ENCODE results near the gene SKOR1.

Gene SKOR1

DNA sequence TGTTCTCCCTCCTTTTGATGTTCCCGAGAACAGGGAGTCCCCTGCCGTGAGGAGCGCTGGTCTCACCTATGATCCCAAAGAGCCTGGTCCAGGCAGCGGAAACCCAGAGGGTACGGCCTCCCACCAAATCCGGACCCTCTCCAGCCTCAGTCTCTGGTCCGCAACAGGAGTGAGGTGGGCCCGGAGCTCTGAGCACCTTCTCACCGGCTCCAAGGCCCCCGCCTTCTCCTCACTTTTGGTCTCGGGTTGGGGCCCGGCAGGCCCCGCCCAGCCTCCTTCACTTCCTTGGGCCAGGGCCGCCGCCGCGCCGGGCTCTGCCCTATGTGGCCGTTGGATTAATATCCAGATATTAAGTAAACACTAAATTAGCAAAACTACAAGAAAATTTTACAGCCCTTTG lies 5.7 kb upstream of the SKOR1 start:
- DNase-seq = no peak

GRCh38 chr15:67820122-67820991 lies 5.0 kb upstream of the SKOR1 start:
- DNase-seq = no peak

GRCh38 chr15:67820992-67821783 lies 4.1 kb upstream of the SKOR1 start:
- peak; percentile 52 for DNase-seq

- DNase-seq = no peak
Observed at GRCh38 chr15:67821784-67822440, 3.4 kb upstream of the SKOR1 start.

- DNase-seq = peak; percentile 33
Observed at GRCh38 chr15:67822537-67823313, 2.6 kb upstream of the SKOR1 start.

DNA sequence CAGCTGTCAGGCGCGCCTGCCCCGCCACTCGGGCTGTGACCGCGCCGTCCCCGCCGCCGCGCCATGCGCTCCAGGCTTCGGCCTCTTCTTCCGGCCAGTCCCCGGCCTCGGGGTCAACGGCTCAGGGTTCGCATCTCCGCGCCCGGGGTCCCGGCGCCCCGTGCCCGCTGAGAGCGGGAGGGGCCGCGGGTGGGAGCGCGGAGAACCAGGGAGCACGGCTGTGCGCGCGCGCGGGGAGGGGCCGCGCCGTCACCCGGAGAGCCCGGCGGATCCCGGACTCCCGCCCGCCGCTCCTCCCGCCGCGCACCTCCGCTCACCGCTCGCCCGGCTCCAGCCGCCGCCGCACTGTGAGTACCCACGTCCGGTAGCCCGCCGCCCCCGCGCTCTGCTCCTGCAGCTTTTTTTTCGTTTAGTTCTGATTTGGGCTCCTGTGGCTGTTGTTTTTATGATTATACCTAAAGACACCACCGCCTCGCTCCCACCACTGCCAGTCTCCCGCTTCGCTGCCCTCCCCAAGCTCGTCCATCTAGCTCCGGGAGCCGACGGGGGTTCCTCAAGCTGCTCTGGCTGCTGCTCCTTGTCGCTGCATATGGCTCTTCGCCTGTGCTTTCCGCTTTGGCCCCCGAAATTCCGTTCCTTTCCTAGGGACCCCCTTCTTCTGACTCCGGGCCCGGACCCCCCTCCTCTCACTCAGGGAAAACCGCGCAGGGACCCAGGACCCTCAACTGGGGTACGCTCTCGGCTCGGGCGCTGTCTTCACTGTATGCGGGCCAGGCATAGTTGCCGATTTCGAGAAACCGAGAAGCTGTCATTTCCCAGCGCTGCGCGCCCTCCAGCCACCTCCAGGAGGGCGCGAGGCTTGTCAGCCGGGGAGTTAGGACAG lies 1.8 kb upstream of the SKOR1 start:
- DNase-seq = peak; percentile 45

- DNase-seq = no peak
Observed at GRCh38 chr15:67824197-67824968, 926 bp upstream of the SKOR1 start.

- DNase-seq = no peak
Observed at GRCh38 chr15:67825881-67826716, 790 bp downstream of the SKOR1 start.

DNA sequence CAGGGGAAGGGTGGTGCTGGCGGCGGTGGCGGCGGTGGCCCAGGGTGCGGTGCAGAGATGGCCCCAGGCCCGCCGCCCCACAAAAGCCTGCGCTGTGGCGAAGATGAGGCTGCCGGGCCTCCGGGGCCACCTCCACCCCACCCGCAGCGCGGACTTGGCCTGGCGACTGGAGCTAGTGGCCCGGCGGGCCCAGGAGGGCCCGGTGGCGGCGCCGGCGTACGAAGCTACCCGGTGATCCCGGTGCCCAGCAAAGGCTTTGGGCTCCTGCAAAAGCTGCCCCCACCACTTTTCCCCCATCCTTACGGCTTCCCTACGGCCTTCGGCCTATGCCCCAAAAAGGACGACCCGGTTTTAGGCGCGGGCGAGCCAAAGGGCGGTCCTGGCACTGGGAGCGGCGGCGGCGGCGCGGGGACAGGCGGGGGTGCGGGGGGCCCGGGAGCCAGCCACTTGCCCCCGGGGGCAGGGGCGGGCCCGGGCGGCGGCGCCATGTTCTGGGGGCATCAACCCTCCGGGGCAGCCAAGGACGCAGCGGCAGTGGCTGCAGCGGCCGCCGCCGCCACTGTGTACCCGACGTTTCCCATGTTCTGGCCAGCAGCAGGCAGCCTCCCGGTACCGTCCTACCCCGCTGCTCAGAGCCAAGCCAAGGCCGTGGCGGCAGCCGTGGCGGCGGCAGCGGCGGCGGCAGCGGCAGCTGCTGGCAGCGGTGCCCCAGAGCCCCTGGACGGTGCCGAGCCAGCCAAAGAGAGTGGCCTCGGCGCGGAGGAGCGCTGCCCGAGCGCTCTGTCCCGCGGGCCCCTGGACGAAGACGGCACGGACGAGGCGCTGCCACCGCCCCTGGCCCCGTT lies 1.6 kb downstream of the SKOR1 start:
- DNase-seq = no peak

DNA sequence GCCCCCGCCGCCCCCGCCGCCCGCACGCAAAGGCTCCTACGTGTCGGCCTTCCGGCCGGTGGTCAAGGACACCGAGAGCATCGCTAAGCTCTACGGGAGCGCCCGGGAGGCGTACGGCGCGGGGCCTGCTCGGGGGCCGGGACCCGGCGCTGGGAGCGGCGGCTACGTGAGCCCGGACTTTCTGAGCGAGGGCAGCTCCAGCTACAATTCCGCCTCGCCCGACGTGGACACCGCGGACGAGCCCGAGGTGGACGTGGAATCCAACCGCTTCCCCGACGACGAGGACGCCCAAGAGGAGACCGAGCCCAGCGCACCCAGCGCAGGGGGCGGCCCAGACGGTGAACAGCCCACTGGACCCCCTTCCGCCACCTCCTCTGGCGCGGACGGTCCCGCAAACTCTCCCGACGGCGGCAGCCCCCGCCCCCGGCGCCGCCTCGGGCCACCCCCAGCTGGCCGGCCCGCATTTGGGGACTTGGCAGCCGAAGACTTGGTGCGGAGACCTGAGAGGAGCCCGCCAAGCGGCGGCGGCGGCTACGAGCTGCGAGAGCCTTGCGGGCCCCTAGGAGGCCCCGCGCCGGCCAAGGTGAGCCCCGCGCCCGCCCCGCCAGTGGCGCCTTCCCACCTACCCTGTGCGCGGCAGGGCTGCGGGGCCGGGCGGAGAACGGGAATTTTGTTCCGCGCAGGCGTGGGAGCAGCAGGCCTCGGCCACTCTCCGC lies 2.4 kb downstream of the SKOR1 start:
- no peak for DNase-seq

DNA sequence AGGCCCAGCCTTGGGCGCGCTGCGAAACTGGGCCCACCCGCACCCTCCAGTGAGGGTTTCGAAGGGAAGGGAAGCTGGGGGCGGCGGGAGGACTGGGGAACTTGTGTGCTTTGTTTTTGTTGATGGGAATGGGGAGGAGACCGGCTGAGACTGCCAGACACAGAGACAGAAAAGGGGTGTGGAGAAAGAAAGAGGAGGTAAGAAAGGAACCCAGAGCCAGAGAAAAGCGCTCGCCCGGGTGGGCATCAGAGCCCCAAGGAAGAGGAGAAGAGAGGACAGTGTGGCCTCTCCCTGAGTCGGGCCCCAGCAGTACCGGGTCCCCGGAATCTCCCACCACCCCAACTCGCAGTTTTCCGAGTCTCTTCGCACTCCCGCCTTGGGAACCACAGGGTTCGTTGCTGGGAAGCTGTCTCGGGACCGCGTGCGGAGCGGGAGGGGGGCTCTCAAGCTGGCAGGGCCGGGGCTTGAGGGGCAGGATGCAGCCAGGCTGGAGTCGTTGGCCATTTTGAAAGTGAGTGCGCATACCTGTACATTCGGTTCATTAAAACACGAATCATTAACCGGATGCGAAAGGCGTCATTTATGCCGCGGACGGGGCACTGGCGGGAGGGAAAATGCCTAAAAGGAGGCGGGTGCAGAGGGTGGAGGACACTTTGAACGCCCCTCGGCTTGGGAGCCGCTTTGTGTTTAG lies 3.1 kb downstream of the SKOR1 start:
- DNase-seq = no peak

GRCh38 chr15:67828969-67829646 lies 3.8 kb downstream of the SKOR1 start:
- no peak for DNase-seq

DNA sequence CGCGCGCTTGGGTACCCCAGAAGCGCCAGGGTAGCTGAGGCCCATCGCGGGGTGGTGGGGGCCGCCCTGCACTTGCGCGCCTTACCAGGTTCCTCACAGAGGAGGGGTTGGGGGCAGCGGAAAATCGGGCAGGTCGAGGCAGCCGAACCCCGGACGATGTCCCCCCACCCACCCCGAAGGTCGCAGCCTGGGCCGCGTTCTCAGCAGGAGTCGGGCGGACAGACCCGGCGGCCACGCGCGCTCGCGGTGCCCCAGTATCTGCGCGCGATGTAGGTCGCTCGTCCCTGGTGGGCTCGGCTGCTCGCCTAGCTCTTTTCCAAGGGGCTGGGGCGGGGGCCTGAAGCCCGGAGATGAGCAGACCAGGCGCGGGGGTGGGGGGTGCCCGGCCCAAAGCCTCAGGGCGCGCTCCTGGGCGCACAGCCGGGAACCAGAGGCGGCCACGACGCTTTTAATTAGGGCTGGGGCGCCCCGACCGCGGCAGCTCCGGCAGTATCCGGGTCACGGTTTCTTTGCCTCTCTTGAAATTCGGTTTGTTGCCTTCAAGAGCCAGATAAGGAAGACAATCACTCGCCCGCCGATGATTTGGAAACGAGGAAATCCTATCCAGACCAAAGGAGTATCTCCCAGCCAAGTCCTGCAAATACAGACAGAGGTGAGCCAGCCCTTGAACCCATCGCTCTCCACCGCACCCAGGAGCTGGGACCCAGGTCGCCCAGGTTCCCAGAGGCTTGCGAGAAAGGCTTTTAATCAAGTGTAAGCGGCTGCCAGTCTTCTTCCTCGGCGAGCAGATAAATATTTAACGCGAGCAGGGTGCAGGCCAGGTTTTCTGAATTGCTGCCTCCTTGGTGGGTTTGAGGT lies 4.6 kb downstream of the SKOR1 start:
- DNase-seq = no peak

DNA sequence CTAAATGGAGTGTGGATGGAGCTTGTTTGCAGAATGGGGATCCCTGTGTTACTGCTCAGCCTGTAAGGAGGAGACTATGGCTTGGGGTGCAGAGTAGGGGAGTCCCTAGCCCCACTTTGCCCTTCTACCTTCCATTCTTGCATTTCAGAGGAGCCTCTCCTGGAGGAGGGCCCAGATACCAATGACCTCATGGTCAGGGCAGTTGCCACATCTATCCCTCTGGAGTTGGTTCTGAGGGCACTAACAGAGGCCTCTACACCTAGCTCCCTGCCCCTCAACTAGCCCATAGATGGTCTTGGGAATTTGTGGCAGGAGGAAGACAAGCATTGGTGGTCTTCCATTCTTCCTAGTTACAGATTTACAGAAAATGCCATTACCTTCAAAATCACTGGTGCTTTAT lies 6.1 kb downstream of the SKOR1 start:
- no peak for DNase-seq

GRCh38 chr15:67832031-67832551 lies 6.8 kb downstream of the SKOR1 start:
- DNase-seq = peak; percentile 60
